Nasal cavity respiratory epithelium epithelial cell of viscerocranial mucosa (primary cell): Measurements from ENCODE around the gene CAMK4. TPM values are rescaled to one million over a fixed set of nuclear protein-coding genes. Genes with fewer than 3 reads are reported as not detected.

Source experiments
- total RNA-seq: library from RNA; depleted of rRNA; stranded (reverse); fragments of >200 nt; gene quantifications from 2 replicates; pipeline ENCODE4 v1.2.3, GENCODE V29; 2014

The CAMK4 gene
- 0.07 and 0.34 TPM in 2 replicates for total RNA-seq

DNA sequence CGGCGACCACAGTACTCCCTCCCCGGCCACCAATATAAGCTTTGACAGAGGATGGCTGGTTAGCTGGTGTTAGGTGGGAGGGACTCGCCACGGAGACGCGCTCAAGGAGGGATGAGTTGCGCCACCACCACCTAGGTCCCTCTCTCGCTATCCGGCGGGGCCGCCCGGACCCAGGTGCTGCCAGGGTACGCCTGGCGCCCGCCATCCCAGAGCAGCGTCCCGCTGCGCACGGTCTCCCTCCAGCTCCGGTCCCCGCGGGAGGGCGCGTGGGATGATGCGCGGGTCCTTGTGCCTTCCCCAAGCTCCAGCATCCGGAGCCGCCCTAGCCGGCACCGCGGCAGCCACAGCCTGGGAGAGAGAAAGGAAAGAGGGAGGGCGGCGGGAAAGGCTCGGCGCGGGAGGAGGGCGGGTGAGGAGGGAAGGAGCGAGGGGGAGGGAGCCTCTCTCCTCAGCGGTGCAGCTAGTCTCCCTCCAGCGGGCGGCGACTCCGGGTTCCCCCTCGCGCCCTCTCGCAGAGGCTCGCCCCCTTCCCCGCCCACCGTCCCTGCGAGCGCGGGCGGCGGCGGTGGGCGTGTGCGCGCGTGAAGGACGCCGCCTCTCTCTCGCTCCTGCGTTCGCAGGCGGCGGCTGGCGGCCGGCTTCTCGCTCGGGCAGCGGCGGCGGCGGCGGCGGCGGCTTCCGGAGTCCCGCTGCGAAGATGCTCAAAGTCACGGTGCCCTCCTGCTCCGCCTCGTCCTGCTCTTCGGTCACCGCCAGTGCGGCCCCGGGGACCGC, at the start of gene CAMK4:
TSS of gene CAMK4 (plus strand) at position 598 of the 774 bp plus-strand sequence. CDS start at position 698, 100 bp downstream.

DNA sequence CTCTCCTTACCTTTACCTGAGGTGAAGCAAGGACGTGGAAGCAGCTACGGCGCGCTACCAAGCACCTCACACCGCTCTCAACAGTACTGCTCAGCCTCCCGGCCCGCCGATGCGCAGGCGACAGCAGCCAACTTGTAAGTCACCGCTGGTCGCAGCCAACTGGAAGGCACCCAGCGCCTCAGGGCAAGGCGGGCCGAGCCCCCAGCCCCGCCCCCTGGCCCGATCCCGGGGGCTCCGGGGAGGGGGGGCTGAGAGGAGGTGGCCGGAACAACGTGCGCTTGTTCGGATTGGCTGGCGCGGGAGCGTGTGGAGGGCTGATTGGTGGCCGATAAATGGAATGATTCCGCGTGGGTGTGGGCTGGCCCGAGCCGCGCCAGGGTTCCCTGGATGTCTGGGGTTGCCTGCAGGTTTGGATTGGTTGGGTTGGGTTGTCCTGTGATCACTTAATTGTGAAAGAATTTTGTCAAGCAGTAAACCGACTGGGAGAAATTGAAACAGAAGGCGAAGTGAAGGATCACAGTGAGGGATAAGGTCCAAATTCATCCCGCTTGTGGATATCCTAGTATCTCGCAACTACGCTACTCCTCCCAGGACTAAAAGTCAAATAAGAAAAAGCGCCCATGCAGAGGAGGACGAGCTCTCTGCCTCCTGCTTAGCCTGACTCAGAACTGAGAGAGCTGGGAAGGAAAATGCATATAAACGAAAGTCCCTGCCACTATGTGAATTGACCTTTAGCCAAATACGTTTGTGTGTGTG, 288.4 kb downstream of the CAMK4 start, which contains the start of gene STARD4:
TSS of gene STARD4 (minus strand) at position 161 of the 756 bp plus-strand sequence. CDS start 5,102 bp downstream, outside the sequence.

Other genes with a start within 250 kb of the CAMK4 start
- gene TSLP, start 152.7 kb upstream of the CAMK4 start, total RNA-seq, result 1.2 and 1.4 TPM in 2 replicates
- 69.4 and 75.0 TPM in 2 replicates for gene WDR36, start 132.0 kb upstream of the CAMK4 start, total RNA-seq